ENCODE results near the gene LRCH3. TPM values are rescaled to one million over a fixed set of nuclear protein-coding genes. Genes with fewer than 3 reads are reported as not detected.

The LRCH3 gene
- polyA plus RNA-seq, 1 donor from 2014 or later: 41.4 TPM

GRCh38 chr3:197746209-197746608 lies 44.8 kb upstream of the LRCH3 start:
- no peaks in the 10 kb centered on the region for H3K9me3 ChIP-seq (ENCODE audit: low read length)
- no peaks in the 10 kb centered on the region for H3K27me3 ChIP-seq (ENCODE audit: insufficient read depth, low read depth, low read length)
- TF ChIP-seq RAD21 (conservative IDR thresholded peaks at IDR 0.05) (no peak), REST (IDR thresholded peaks at IDR 0.05; ENCODE audit: borderline replicate concordance) (no peak), SMC3 (conservative IDR thresholded peaks at IDR 0.05; ENCODE audit: poor library complexity) (no peak), MXI1 (conservative IDR thresholded peaks at IDR 0.05; ENCODE audit: poor library complexity, severe bottlenecking) (no peak), POLR2AphosphoS5 (IDR thresholded peaks at IDR 0.05) (no peak), EP300 (conservative IDR thresholded peaks at IDR 0.05; ENCODE audit: poor library complexity, severe bottlenecking) (no peak), CTCF (IDR thresholded peaks at IDR 0.05; ENCODE audit: poor library complexity, severe bottlenecking) (no peak), TAF1 (IDR thresholded peaks at IDR 0.05; ENCODE audit: low read depth) (no peak), EZH2 (IDR thresholded peaks at IDR 0.05; ENCODE audit: borderline replicate concordance, insufficient read depth, low read length, poor library complexity, severe bottlenecking) (no peak)
- H3K79me2 ChIP-seq (replicated peaks; ENCODE audit: insufficient read depth, low read length): peaks cover 4% of the 10 kb centered on the region
- H3F3A ChIP-seq (ENCODE audit: insufficient read depth, low read length, poor library complexity, severe bottlenecking): peaks cover 7% of the 10 kb centered on the region
- no peak overlapping the region for H3K9ac ChIP-seq (ENCODE audit: low read length)
- H4K20me1 ChIP-seq (ENCODE audit: insufficient read depth): peaks cover 8% of the 10 kb centered on the region
- H3K9me2 ChIP-seq (ENCODE audit: insufficient read depth, low read length): no peaks in the 10 kb centered on the region
- no peak overlapping the region for H3K4me2 ChIP-seq (ENCODE audit: low read length)
- no peak overlapping the region for H3K4me3 ChIP-seq (ENCODE audit: low read length)
- no peak overlapping the region for H3K27ac ChIP-seq (ENCODE audit: low read length)
- H3K36me3 ChIP-seq (ENCODE audit: insufficient read depth, low read length): no peaks in the 10 kb centered on the region
- no peak overlapping the region for H2AFZ ChIP-seq (ENCODE audit: low read depth, low read length)

- no peak overlapping the region for H2AFZ ChIP-seq (ENCODE audit: low read depth, low read length)
- TF ChIP-seq REST (IDR thresholded peaks at IDR 0.05; ENCODE audit: borderline replicate concordance): no peak
- no peak for TF ChIP-seq POLR2AphosphoS5 (IDR thresholded peaks at IDR 0.05)
- no peak for TF ChIP-seq CTCF (IDR thresholded peaks at IDR 0.05; ENCODE audit: poor library complexity, severe bottlenecking)
- no peak for TF ChIP-seq TAF1 (IDR thresholded peaks at IDR 0.05; ENCODE audit: low read depth)
- TF ChIP-seq RAD21 (conservative IDR thresholded peaks at IDR 0.05): no peak
Measured at GRCh38 chr3:197746801-197747237, 44.2 kb upstream of the LRCH3 start.

More at GRCh38 chr3:197746801-197747237, 44.2 kb upstream of the LRCH3 start:
- H3K36me3 ChIP-seq (ENCODE audit: insufficient read depth, low read length): no peaks in the 10 kb centered on the region
- peaks cover 10% of the 10 kb centered on the region for H3K79me2 ChIP-seq (replicated peaks; ENCODE audit: insufficient read depth, low read length)
- no peak overlapping the region for H3K9ac ChIP-seq (ENCODE audit: low read length)
- peaks cover 8% of the 10 kb centered on the region for H4K20me1 ChIP-seq (ENCODE audit: insufficient read depth)
- no peaks in the 10 kb centered on the region for H3K9me3 ChIP-seq (ENCODE audit: low read length)
- H3K4me2 ChIP-seq (ENCODE audit: low read length): no peak overlapping the region
- H3K4me3 ChIP-seq (ENCODE audit: low read length): no peak overlapping the region
- no peaks in the 10 kb centered on the region for H3K27me3 ChIP-seq (ENCODE audit: insufficient read depth, low read depth, low read length)
- H3F3A ChIP-seq (ENCODE audit: insufficient read depth, low read length, poor library complexity, severe bottlenecking): peaks cover 7% of the 10 kb centered on the region
- H3K27ac ChIP-seq (ENCODE audit: low read length): no peak overlapping the region
- no peaks in the 10 kb centered on the region for H3K9me2 ChIP-seq (ENCODE audit: insufficient read depth, low read length)

Data from neural cell (in vitro differentiated cells).